Stomach smooth muscle (tissue), 2 donors: ENCODE data around the gene PIM1.

ENCODE experiments used
- H3K27ac ChIP-seq: one replicate; pipeline ENCODE4 v1.7.0; 2013; ENCODE audit warnings: mild to moderate bottlenecking, low read length, inconsistent platforms
- H3K27me3 ChIP-seq, 2 donors: one replicate each; pipeline ENCODE4 v1.7.0; 2013; ENCODE audit warnings: low read length in 2 of 2; ENCODE audit not compliant: insufficient read depth in 2 of 2, control insufficient read depth in 1 of 2
- H3K36me3 ChIP-seq, 2 donors: one replicate each; pipeline ENCODE4 v1.7.0; 2013; ENCODE audit warnings: low read length in 2 of 2; ENCODE audit not compliant: control insufficient read depth in 2 of 2, insufficient read depth in 2 of 2
- H3K4me1 ChIP-seq: one replicate; pipeline ENCODE4 v1.7.0; 2013; ENCODE audit warnings: low read length; ENCODE audit not compliant: control insufficient read depth, insufficient read depth
- H3K4me3 ChIP-seq, 2 donors: one replicate each; pipeline ENCODE4 v1.7.0; 2013; ENCODE audit warnings: low read length in 2 of 2
- H3K9ac ChIP-seq, 2 donors: one replicate each; pipeline ENCODE4 v1.7.0; 2013; ENCODE audit warnings: low read length in 2 of 2, mild to moderate bottlenecking in 1 of 2
- H3K9me3 ChIP-seq, 2 donors: one replicate each; pipeline ENCODE4 v1.7.0; 2013; ENCODE audit warnings: low read length in 2 of 2; ENCODE audit not compliant: control insufficient read depth in 2 of 2
- donor health status: healthy.
- donor health status: Pancreatic carcinoma.

The PIM1 gene

DNA sequence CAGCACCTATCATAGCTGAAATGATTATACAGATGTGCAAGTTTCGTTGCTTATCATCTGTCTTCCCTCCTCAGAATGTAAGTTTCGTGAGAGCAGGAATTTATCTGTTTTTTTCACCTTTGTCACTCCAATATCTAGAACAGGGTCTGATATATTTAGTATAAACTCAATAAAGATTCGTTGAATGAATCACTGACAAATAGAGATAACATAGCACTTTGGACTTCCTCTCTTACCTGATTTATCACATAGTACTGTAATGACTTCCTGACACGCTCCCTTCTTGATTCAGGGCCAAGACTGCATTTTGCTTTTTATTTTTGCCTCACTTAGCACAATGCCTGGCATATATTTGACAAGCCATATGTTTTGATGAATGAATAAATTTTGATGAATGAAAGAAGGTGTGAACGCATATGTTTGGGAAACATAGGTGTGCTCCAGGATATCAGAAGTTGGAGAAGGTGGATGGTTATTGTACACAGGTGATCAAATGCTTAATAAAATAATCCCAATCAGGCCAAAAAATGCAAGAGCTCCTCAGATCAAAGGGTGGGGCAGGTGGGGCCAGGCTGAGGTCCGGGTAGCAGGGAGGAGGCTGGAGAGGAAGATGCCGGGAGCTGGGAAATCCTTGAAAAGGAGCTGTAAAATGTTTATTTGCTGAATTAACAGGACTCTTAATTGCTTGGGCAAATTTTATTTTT lies 33.0 kb downstream of the PIM1 start:
- Histone ChIP-seq H3K4me3 (no peak overlapping the region), H3K9ac (no peak overlapping the region), H3K27ac (no peak overlapping the region), H3K36me3 (no peaks in the 10 kb centered on the region), H3K27me3 (no peaks in the 10 kb centered on the region), H3K9me3 (no peaks in the 10 kb centered on the region), H3K4me1 (no peaks in the 10 kb centered on the region)

- H3K9ac ChIP-seq: no peak overlapping the region
- no peaks in the 10 kb centered on the region for H3K27me3 ChIP-seq
- H3K4me3 ChIP-seq: no peak overlapping the region
- H3K9me3 ChIP-seq: no peaks in the 10 kb centered on the region
- H3K27ac ChIP-seq: no peak overlapping the region
- no peaks in the 10 kb centered on the region for H3K36me3 ChIP-seq
- no peaks in the 10 kb centered on the region for H3K4me1 ChIP-seq
These were observed 34.2 kb downstream of the PIM1 start for GRCh38 chr6:37204014-37204751.

DNA sequence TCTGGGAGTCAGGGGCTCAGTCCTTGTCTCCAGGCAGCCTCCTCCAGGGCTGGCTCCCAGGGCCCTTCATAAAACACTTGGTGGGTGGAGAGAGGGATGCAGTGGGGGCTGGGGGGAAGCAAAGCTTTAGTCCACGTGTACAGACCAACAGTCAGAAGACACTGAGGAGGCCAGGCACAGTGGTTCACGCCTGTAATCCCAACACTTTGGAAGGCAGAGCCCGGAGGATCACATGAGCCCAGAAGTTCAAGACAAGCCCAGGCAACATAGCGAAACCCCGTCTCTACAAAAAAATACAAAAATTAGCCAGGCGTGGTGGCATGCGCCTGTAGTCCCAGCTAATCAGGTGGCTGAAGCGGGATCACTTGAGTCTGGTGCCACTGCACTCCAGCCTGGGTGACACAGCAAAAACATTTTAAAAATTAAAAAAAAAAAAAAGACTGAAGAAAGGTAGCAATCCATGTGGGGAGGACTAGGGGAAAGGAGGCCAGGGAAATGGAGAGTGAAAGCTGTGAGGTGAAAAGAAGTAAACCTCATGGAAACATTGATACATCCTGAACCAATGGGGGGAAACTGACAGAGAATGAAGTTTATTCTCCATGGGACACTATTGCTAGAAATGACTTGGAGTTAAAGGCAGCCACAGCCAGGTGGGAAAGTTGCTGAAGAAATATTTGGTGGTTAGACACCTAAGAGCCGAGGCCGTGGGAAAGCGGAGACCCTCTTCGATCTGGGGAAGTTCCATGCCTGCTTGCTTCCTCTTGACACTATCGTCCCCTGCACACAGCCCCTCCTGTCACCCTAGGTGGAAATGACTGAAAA lies 35.4 kb downstream of the PIM1 start:
- Histone ChIP-seq H3K9ac (no peak overlapping the region), H3K27me3 (no peaks in the 10 kb centered on the region), H3K36me3 (no peaks in the 10 kb centered on the region), H3K4me3 (no peak overlapping the region), H3K4me1 (no peaks in the 10 kb centered on the region), H3K9me3 (no peaks in the 10 kb centered on the region), H3K27ac (no peak overlapping the region)

DNA sequence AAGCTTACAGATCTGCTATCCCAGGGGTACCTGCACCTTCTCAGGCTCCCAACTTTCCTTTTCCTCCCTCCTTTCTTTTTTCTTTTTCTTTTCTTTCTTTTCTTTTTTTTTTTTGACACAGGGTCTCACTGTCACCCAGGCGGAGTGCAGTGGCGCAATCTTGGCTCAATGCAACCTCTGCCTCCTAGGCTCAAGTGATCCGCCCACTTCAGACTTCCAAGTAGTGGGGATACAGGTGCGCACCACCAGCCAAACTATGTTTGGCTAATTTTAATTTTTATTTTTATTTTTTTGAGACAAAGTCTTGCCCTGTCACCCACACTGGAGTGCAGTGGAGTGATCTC lies 36.0 kb downstream of the PIM1 start:
- Histone ChIP-seq H3K9me3 (no peaks in the 10 kb centered on the region), H3K4me1 (no peaks in the 10 kb centered on the region), H3K9ac (no peak overlapping the region), H3K27ac (no peak overlapping the region), H3K36me3 (no peaks in the 10 kb centered on the region), H3K27me3 (no peaks in the 10 kb centered on the region), H3K4me3 (no peak overlapping the region)

- H3K27me3 ChIP-seq: no peaks in the 10 kb centered on the region
- H3K27ac ChIP-seq: no peak overlapping the region
- H3K36me3 ChIP-seq: no peaks in the 10 kb centered on the region
- no peak overlapping the region for H3K9ac ChIP-seq
- no peaks in the 10 kb centered on the region for H3K4me1 ChIP-seq
- no peaks in the 10 kb centered on the region for H3K9me3 ChIP-seq
- no peak overlapping the region for H3K4me3 ChIP-seq
These were observed 36.7 kb downstream of the PIM1 start for GRCh38 chr6:37206622-37207021.

DNA sequence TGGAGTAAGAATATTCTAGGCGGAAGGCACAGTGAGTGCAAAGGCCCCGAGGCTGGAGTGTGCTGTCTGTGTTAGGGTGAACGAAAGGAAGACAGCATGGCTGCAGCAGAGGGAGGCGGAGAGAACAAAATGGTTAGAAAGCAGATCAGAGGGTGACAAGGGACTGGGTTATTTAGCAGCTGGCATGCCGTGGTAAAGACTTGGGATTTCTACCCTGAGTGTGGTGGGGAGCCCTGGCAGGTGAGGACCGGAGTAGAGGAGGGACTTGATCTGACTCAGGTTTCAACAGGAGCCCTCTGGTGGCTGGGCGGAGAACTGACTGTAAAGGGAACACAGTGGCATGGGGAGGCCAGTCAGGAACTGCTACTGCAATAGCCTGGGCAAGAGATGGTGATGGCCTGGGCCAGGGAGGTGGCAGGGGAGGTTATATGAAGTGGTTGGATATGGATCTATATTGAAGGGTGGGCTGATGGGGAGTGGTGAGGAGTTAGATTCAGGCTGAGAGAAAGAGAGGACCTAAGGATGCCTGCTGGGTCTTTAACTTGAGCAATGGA lies 38.0 kb downstream of the PIM1 start:
- Histone ChIP-seq H3K4me1 (no peaks in the 10 kb centered on the region), H3K9me3 (no peaks in the 10 kb centered on the region), H3K27ac (no peak overlapping the region), H3K4me3 (no peak overlapping the region), H3K36me3 (no peaks in the 10 kb centered on the region), H3K9ac (no peak overlapping the region), H3K27me3 (no peaks in the 10 kb centered on the region)

DNA sequence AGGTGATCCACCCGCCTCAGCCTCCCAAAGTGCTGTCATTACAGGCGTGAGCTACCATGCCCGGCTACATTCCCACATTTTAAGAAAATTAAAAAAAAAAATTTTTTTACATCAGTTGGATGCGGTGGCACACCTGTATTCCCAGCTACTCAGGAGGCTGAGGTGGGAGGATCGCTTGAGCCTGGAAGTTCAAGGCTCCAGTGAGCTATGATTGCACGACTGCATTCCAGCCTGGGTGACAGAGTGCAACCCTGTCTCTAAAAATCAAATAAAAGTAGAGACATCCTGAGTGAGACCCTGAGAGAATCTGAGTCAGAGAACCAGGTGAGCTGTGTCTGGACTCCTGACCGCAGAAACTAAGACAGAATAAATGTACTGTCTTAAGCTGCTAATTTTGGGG lies 38.8 kb downstream of the PIM1 start:
- Histone ChIP-seq H3K9ac (no peak overlapping the region), H3K27ac (no peak overlapping the region), H3K27me3 (no peaks in the 10 kb centered on the region), H3K9me3 (no peaks in the 10 kb centered on the region), H3K4me3 (no peak overlapping the region), H3K4me1 (no peaks in the 10 kb centered on the region), H3K36me3 (no peaks in the 10 kb centered on the region)

GRCh38 chr6:37209461-37210205 lies 39.7 kb downstream of the PIM1 start:
- no peak overlapping the region for H3K4me3 ChIP-seq

GRCh38 chr6:37210313-37210968 lies 40.5 kb downstream of the PIM1 start:
- H3K9ac ChIP-seq: no peak overlapping the region
- H3K27ac ChIP-seq: no peak overlapping the region
- no peaks in the 10 kb centered on the region for H3K9me3 ChIP-seq

More at GRCh38 chr6:37209461-37210205, 39.7 kb downstream of the PIM1 start:
- H3K36me3 ChIP-seq: no peaks in the 10 kb centered on the region
- H3K9me3 ChIP-seq: no peaks in the 10 kb centered on the region
- H3K27me3 ChIP-seq: no peaks in the 10 kb centered on the region
- H3K9ac ChIP-seq: no peak overlapping the region
- no peak overlapping the region for H3K27ac ChIP-seq
- no peaks in the 10 kb centered on the region for H3K4me1 ChIP-seq

GRCh38 chr6:37212268-37212667 lies 42.3 kb downstream of the PIM1 start:
- H3K36me3 ChIP-seq: no peaks in the 10 kb centered on the region
- no peaks in the 10 kb centered on the region for H3K9me3 ChIP-seq
- H3K27ac ChIP-seq: no peak overlapping the region
- H3K9ac ChIP-seq: no peak overlapping the region
- no peaks in the 10 kb centered on the region for H3K4me1 ChIP-seq
- H3K4me3 ChIP-seq: no peak overlapping the region
- no peaks in the 10 kb centered on the region for H3K27me3 ChIP-seq

More at GRCh38 chr6:37210313-37210968, 40.5 kb downstream of the PIM1 start:
- no peaks in the 10 kb centered on the region for H3K27me3 ChIP-seq
- H3K36me3 ChIP-seq: no peaks in the 10 kb centered on the region
- H3K4me1 ChIP-seq: no peaks in the 10 kb centered on the region
- no peak overlapping the region for H3K4me3 ChIP-seq
